Measurements from ENCODE around the gene DCC. TPM values are rescaled to one million over a fixed set of nuclear protein-coding genes. Genes with fewer than 3 reads are reported as not detected.

DCC gene
- total and polyA plus RNA-seq, 2 donors from 2014 or later = 3.9 TPM; not detected in 1

DNA sequence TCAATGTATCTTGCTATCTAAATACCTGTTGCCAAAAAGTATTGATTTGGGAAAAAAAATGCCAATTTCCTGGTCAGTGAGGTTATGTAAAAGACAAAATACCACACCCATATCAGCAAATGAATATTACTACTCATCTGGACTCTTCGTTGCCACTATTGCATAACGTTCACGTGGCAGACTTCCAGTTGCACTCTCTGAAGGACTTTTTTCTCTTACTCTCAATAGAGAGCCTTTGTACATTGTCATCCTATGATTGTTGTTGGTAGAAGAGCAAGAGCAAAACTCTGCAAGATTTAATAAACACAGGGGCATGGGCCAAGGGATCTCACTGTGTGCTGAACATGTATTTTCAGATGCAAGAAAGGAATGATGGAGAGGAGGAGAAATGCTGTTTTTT is 1194.7 kb downstream of the DCC start:
- no peaks in the 10 kb centered on the region for H3K27me3 ChIP-seq (ENCODE audit: control insufficient read depth, insufficient read depth, low read length)
- no peaks in the 10 kb centered on the region for H3K9me3 ChIP-seq (ENCODE audit: control insufficient read depth in 2 of 3, insufficient read depth in 1 of 3, low read length in 3 of 3)
- no peak overlapping the region for H3K27ac ChIP-seq (ENCODE audit: low read depth in 2 of 2, low read length in 2 of 2)
- H3K4me1 ChIP-seq (ENCODE audit: control insufficient read depth in 2 of 3, insufficient read depth in 2 of 3, low read depth in 1 of 3, low read length in 3 of 3) = no peaks in the 10 kb centered on the region
- TF ChIP-seq, protein P1, sequence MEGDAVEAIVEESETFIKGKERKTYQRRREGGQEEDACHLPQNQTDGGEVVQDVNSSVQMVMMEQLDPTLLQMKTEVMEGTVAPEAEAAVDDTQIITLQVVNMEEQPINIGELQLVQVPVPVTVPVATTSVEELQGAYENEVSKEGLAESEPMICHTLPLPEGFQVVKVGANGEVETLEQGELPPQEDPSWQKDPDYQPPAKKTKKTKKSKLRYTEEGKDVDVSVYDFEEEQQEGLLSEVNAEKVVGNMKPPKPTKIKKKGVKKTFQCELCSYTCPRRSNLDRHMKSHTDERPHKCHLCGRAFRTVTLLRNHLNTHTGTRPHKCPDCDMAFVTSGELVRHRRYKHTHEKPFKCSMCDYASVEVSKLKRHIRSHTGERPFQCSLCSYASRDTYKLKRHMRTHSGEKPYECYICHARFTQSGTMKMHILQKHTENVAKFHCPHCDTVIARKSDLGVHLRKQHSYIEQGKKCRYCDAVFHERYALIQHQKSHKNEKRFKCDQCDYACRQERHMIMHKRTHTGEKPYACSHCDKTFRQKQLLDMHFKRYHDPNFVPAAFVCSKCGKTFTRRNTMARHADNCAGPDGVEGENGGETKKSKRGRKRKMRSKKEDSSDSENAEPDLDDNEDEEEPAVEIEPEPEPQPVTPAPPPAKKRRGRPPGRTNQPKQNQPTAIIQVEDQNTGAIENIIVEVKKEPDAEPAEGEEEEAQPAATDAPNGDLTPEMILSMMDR (IDR thresholded peaks at IDR 0.05; ENCODE audit: borderline replicate concordance, extremely low read depth, insufficient read depth) = no peak
- H3K36me3 ChIP-seq (ENCODE audit: control insufficient read depth in 2 of 3, insufficient read depth in 3 of 3, low read length in 3 of 3) = no peaks in the 10 kb centered on the region
- DNase-seq (no peak), FAIRE-seq (no peak)
- H3K9ac ChIP-seq (ENCODE audit: low read length in 3 of 3) = no peak overlapping the region
- H3K4me3 ChIP-seq (ENCODE audit: low read length in 3 of 3) = no peak overlapping the region
- intact Hi-C loops (cut with DNase I) = no loop called here

DNA sequence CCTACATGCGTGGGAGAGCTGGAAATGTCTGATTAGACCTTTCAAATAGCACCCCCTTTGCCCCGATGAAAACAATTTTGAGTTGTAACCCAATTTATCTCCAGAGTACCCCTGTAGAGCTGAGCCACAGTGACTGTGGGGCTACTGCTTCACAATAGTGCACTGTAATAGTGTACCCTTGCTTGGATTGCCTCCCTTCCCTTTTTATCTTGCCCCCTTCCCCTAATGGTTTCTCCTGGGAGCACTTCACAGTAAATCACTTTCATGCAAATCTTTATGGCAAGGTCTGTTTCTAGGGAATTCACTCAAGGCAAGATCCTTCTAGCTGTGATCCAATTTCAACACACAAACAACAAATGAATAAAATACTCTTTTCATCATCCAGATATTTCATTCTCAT is 1196.9 kb downstream of the DCC start:
- Histone ChIP-seq H3K4me3 (ENCODE audit: low read length in 3 of 3) (no peak overlapping the region), H3K9me3 (ENCODE audit: control insufficient read depth in 2 of 3, insufficient read depth in 1 of 3, low read length in 3 of 3) (no peaks in the 10 kb centered on the region), H3K27me3 (ENCODE audit: control insufficient read depth, insufficient read depth, low read length) (no peaks in the 10 kb centered on the region), H3K4me1 (ENCODE audit: control insufficient read depth in 2 of 3, insufficient read depth in 2 of 3, low read depth in 1 of 3, low read length in 3 of 3) (no peaks in the 10 kb centered on the region), H3K36me3 (ENCODE audit: control insufficient read depth in 2 of 3, insufficient read depth in 3 of 3, low read length in 3 of 3) (no peaks in the 10 kb centered on the region), H3K27ac (ENCODE audit: low read depth in 2 of 2, low read length in 2 of 2) (no peak overlapping the region), H3K9ac (ENCODE audit: low read length in 3 of 3) (no peak overlapping the region)
- intact Hi-C loops (cut with DNase I) = no loop called here
- TF ChIP-seq, protein P1 (IDR thresholded peaks at IDR 0.05; ENCODE audit: borderline replicate concordance, extremely low read depth, insufficient read depth) = no peak
- FAIRE-seq = no peak
- DNase-seq = no peak

DNA sequence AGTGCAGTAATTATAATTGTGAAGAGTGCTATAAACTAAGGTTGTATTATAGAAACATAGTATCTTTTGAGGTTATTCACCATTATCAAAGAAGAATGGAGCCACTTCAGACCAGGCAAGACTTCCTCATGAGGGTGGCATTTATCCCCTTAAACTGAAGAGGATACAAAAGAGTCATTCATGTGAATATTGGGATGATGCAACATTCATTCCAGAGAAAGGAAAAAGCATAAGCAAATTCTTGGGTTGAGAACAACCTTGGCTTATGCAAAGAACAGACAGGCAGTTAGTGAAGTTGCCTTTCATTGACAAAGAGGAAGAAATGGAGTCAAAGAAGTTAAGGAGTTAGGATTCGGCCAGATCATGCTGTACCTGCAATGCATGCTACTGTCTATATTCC is 1201.9 kb downstream of the DCC start:
- FAIRE-seq = no peak
- DNase-seq = no peak
- no peaks in the 10 kb centered on the region for H3K36me3 ChIP-seq (ENCODE audit: control insufficient read depth in 2 of 3, insufficient read depth in 3 of 3, low read length in 3 of 3)
- H3K27me3 ChIP-seq (ENCODE audit: control insufficient read depth, insufficient read depth, low read length) = no peaks in the 10 kb centered on the region
- no peak overlapping the region for H3K27ac ChIP-seq (ENCODE audit: low read depth in 2 of 2, low read length in 2 of 2)
- intact Hi-C loops (cut with DNase I) = no loop called here
- no peak overlapping the region for H3K4me3 ChIP-seq (ENCODE audit: low read length in 3 of 3)
- H3K4me1 ChIP-seq (ENCODE audit: control insufficient read depth in 2 of 3, insufficient read depth in 2 of 3, low read depth in 1 of 3, low read length in 3 of 3) = no peaks in the 10 kb centered on the region
- no peaks in the 10 kb centered on the region for H3K9me3 ChIP-seq (ENCODE audit: control insufficient read depth in 2 of 3, insufficient read depth in 1 of 3, low read length in 3 of 3)
- TF ChIP-seq, protein P1 (IDR thresholded peaks at IDR 0.05; ENCODE audit: borderline replicate concordance, extremely low read depth, insufficient read depth) = no peak
- H3K9ac ChIP-seq (ENCODE audit: low read length in 3 of 3) = no peak overlapping the region

DNA sequence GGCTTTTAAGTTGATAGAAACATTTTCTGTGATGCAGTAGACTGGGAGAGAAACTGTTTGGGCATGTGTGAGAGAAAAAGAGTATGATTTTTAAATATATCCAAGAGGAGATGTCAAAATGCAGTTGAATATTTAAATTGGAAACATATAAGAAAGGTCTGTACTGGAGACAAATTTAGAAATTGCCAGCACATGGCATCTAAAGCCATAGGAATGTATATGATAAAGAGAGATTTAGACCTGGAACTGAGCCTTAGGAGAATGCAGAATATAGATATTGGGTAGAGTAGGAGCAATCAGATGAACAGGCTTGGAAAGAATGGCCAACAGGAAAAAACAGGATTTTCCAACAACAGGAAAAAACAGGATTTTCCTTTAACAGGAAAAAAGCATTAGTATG is 1203.7 kb downstream of the DCC start:
- Histone ChIP-seq H3K36me3 (ENCODE audit: control insufficient read depth in 2 of 3, insufficient read depth in 3 of 3, low read length in 3 of 3) (no peaks in the 10 kb centered on the region), H3K9ac (ENCODE audit: low read length in 3 of 3) (no peak overlapping the region), H3K9me3 (ENCODE audit: control insufficient read depth in 2 of 3, insufficient read depth in 1 of 3, low read length in 3 of 3) (no peaks in the 10 kb centered on the region), H3K27ac (ENCODE audit: low read depth in 2 of 2, low read length in 2 of 2) (no peak overlapping the region), H3K4me1 (ENCODE audit: control insufficient read depth in 2 of 3, insufficient read depth in 2 of 3, low read depth in 1 of 3, low read length in 3 of 3) (no peaks in the 10 kb centered on the region), H3K27me3 (ENCODE audit: control insufficient read depth, insufficient read depth, low read length) (no peaks in the 10 kb centered on the region), H3K4me3 (ENCODE audit: low read length in 3 of 3) (no peak overlapping the region)
- FAIRE-seq (no peak), DNase-seq (no peak)
- TF ChIP-seq, protein P1 (IDR thresholded peaks at IDR 0.05; ENCODE audit: borderline replicate concordance, extremely low read depth, insufficient read depth) = no peak
- intact Hi-C loops (cut with DNase I) = no loop called here

Data from kidney (tissue), 14 donors.